WTC11 (cell line): ENCODE measurements around the gene NEAT1. TPM values are rescaled to one million over a fixed set of nuclear protein-coding genes. Genes with fewer than 3 reads are reported as not detected.

Experiments used
- ATAC-seq: fragments of 200-7000 bp; cut with Tn5 transposase; 2 replicates; pipeline ENCODE4 v1.10.0; 2021; ENCODE audit warnings: mild to moderate bottlenecking, moderate library complexity
- CTCF ChIA-PET: fragments of 300-600 bp; sonication (Branson Sonifier 250); formaldehyde crosslinking; loops from one replicate; lab custom pipeline; 2021; ENCODE audit warnings: antibody characterized with exemption; lab: Charles Lee
- POLR2A ChIA-PET: fragments of 350-600 bp; sonication (Branson Sonifier 250); formaldehyde crosslinking; loops from one replicate; lab custom pipeline; 2021; ENCODE audit warnings: antibody characterized with exemption; lab: Charles Lee
- DNase-seq: peaks from one replicate; pipeline ENCODE4 v3.0.0; 2021; ENCODE audit warnings: low spot score
- H3K27ac Mint-ChIP-seq: 2 replicates; pipeline ENCODE4 v1.8.0; 2021; ENCODE audit warnings: mixed read lengths
- H3K27me3 Mint-ChIP-seq: 2 replicates; pipeline ENCODE4 v1.8.0; 2021; ENCODE audit warnings: low read depth, mild to moderate bottlenecking, moderate library complexity, mixed read lengths
- H3K36me3 Mint-ChIP-seq: 2 replicates; pipeline ENCODE4 v1.8.0; 2021; ENCODE audit warnings: mixed read lengths
- H3K4me1 Mint-ChIP-seq: 2 replicates; pipeline ENCODE4 v1.8.0; 2022; ENCODE audit warnings: mixed read lengths
- H3K4me3 Mint-ChIP-seq: 2 replicates; pipeline ENCODE4 v1.8.0; 2021; ENCODE audit warnings: mild to moderate bottlenecking, moderate library complexity, mixed read lengths
- H3K9me3 Mint-ChIP-seq: 2 replicates; pipeline ENCODE4 v1.8.0; 2021; ENCODE audit warnings: mixed read lengths
- ARID4B ChIP-seq: sonication (generic); formaldehyde crosslinking; IDR thresholded peaks from 2 replicates; pipeline ENCODE4 v1.8.0; 2023; ENCODE audit warnings: missing genetic modification reagents, mild to moderate bottlenecking, borderline replicate concordance
- CBFB ChIP-seq: sonication (generic); formaldehyde crosslinking; IDR thresholded peaks from 2 replicates; pipeline ENCODE4 v1.8.1; 2022; ENCODE audit warnings: mild to moderate bottlenecking, low read depth, missing genetic modification reagents
- ELF4 ChIP-seq: sonication (generic); formaldehyde crosslinking; IDR thresholded peaks from 2 replicates; pipeline ENCODE4 v1.8.1; 2022; ENCODE audit warnings: low read depth, mild to moderate bottlenecking, moderate library complexity, missing genetic modification reagents
- TEAD4 ChIP-seq: sonication (generic); formaldehyde crosslinking; IDR thresholded peaks from 2 replicates; pipeline ENCODE4 v1.8.0; 2022; ENCODE audit warnings: mild to moderate bottlenecking, missing genetic modification reagents
- TP53 ChIP-seq: sonication (generic); formaldehyde crosslinking; IDR thresholded peaks from 2 replicates; pipeline ENCODE4 v1.8.1; 2023; ENCODE audit warnings: mild to moderate bottlenecking, missing genetic modification reagents
- ZNF121 ChIP-seq: sonication (generic); formaldehyde crosslinking; IDR thresholded peaks from 2 replicates; pipeline ENCODE4 v1.8.0; 2023; ENCODE audit warnings: missing genetic modification reagents
- ZNF232 ChIP-seq: sonication (generic); formaldehyde crosslinking; IDR thresholded peaks from 2 replicates; pipeline ENCODE4 v1.8.0; 2022; ENCODE audit warnings: mild to moderate bottlenecking, missing genetic modification reagents
- ZNF416 ChIP-seq: fragments of 250-450 bp; sonication (Bioruptor Pico); IDR thresholded peaks from 2 replicates; pipeline ENCODE4 v1.9.0; 2021; ENCODE audit warnings: mild to moderate bottlenecking, inconsistent platforms
- total RNA-seq: library from RNA; stranded (reverse); gene quantifications from 3 replicates; pipeline ENCODE4 v1.2.3, GENCODE V29; 2021
- TF ChIP-seq, protein P1 (sequence below): fragments of 250-450 bp; sonication (Bioruptor Pico); IDR thresholded peaks from 2 replicates; pipeline ENCODE4 v1.9.0; 2021; ENCODE audit warnings: moderate library complexity, mild to moderate bottlenecking, inconsistent platforms, borderline replicate concordance
- TF ChIP-seq, protein P2 (sequence below): fragments of 250-450 bp; sonication (Bioruptor Pico); IDR thresholded peaks from 2 replicates; pipeline ENCODE4 v1.9.0; 2021; ENCODE audit warnings: mild to moderate bottlenecking, borderline replicate concordance
- TF ChIP-seq, protein P3 (sequence below): fragments of 250-450 bp; sonication (Bioruptor Pico); IDR thresholded peaks from 2 replicates; pipeline ENCODE4 v2.1.2; 2022; ENCODE audit warnings: mild to moderate bottlenecking, moderate library complexity

NEAT1 gene
- total RNA-seq, 1 experiment from 2014 or later: 38.1 TPM

GRCh38 chr11:65390099-65390941 lies 32.3 kb upstream of the NEAT1 start (continued):
- no peak for TF ChIP-seq ARID4B (CRISPR knock-in tag)

GRCh38 chr11:65390996-65391395 lies 31.6 kb upstream of the NEAT1 start:
- no peaks in the 10 kb centered on the region; the same call in 1 of the 2 replicates for H3K27me3 Mint-ChIP-seq
- DNase-seq: peak; percentile 40
- POLR2A ChIA-PET: interaction anchor here (0.8 kb wide), 1 partner anchor 117 kb away, joined by 3 read pairs; no protein-coding TSS in a partner anchor
- H3K27ac Mint-ChIP-seq: peak overlapping the region; percentile 65; the same call in 1 of the 2 replicates
- TF ChIP-seq ZNF416 (CRISPR knock-in tag) (no peak), CBFB (CRISPR knock-in tag) (0 out of 2 replicates have a peak, but pooled peaks have one; percentile 29)
- TF ChIP-seq, all 79 proteins: peak for 1
- CTCF ChIA-PET: interaction anchor here (0.5 to 2.4 kb wide), 15 partner anchors 11 to 247 kb away, joined by 3 to 9 read pairs (median 4); partner anchors contain the start of genes SIPA1 and ZNRD2
- Mint-ChIP-seq H3K36me3 (no peaks in the 10 kb centered on the region), H3K9me3 (no peaks in the 10 kb centered on the region), H3K4me1 (peaks cover 14% of the 10 kb centered on the region), H3K4me3 (no peak overlapping the region)
- ATAC-seq: peak; percentile 65

- POLR2A ChIA-PET: no interaction called here
- H3K27ac Mint-ChIP-seq: no peak overlapping the region
- H3K27me3 Mint-ChIP-seq: no peaks in the 10 kb centered on the region
- no peaks in the 10 kb centered on the region for H3K9me3 Mint-ChIP-seq
- no peak overlapping the region for H3K4me3 Mint-ChIP-seq
- ATAC-seq (no peak), DNase-seq (no peak)
- TF ChIP-seq, protein P1, sequence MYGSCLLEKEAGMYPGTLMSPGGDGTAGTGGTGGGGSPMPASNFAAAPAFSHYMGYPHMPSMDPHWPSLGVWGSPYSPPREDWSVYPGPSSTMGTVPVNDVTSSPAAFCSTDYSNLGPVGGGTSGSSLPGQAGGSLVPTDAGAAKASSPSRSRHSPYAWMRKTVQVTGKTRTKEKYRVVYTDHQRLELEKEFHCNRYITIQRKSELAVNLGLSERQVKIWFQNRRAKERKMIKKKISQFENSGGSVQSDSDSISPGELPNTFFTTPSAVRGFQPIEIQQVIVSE (CRISPR knock-in tag): no peak
- TF ChIP-seq TP53 (no peak), ZNF121 (no peak), ZNF232 (no peak), TEAD4 (CRISPR knock-in tag) (no peak), ELF4 (no peak)
- TF ChIP-seq, protein P2, sequence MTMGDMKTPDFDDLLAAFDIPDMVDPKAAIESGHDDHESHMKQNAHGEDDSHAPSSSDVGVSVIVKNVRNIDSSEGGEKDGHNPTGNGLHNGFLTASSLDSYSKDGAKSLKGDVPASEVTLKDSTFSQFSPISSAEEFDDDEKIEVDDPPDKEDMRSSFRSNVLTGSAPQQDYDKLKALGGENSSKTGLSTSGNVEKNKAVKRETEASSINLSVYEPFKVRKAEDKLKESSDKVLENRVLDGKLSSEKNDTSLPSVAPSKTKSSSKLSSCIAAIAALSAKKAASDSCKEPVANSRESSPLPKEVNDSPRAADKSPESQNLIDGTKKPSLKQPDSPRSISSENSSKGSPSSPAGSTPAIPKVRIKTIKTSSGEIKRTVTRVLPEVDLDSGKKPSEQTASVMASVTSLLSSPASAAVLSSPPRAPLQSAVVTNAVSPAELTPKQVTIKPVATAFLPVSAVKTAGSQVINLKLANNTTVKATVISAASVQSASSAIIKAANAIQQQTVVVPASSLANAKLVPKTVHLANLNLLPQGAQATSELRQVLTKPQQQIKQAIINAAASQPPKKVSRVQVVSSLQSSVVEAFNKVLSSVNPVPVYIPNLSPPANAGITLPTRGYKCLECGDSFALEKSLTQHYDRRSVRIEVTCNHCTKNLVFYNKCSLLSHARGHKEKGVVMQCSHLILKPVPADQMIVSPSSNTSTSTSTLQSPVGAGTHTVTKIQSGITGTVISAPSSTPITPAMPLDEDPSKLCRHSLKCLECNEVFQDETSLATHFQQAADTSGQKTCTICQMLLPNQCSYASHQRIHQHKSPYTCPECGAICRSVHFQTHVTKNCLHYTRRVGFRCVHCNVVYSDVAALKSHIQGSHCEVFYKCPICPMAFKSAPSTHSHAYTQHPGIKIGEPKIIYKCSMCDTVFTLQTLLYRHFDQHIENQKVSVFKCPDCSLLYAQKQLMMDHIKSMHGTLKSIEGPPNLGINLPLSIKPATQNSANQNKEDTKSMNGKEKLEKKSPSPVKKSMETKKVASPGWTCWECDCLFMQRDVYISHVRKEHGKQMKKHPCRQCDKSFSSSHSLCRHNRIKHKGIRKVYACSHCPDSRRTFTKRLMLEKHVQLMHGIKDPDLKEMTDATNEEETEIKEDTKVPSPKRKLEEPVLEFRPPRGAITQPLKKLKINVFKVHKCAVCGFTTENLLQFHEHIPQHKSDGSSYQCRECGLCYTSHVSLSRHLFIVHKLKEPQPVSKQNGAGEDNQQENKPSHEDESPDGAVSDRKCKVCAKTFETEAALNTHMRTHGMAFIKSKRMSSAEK: no peak
- TF ChIP-seq, protein P3, sequence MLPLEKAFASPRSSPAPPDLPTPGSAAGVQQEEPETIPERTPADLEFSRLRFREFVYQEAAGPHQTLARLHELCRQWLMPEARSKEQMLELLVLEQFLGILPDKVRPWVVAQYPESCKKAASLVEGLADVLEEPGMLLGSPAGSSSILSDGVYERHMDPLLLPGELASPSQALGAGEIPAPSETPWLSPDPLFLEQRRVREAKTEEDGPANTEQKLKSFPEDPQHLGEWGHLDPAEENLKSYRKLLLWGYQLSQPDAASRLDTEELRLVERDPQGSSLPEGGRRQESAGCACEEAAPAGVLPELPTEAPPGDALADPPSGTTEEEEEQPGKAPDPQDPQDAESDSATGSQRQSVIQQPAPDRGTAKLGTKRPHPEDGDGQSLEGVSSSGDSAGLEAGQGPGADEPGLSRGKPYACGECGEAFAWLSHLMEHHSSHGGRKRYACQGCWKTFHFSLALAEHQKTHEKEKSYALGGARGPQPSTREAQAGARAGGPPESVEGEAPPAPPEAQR: no peak
- peaks cover 4% of the 10 kb centered on the region for H3K36me3 Mint-ChIP-seq
- H3K4me1 Mint-ChIP-seq: peaks cover 14% of the 10 kb centered on the region
- CTCF ChIA-PET: interaction anchor here (1.2 to 2.4 kb wide), 3 partner anchors 14 to 148 kb away, joined by 3 to 9 read pairs (median 7); no protein-coding TSS in a partner anchor
Observed at GRCh38 chr11:65392186-65392829, 30.3 kb upstream of the NEAT1 start.
